ENCODE data around the gene GFI1. TPM values are rescaled to one million over a fixed set of nuclear protein-coding genes. Genes with fewer than 3 reads are reported as not detected.

The GFI1 gene
- total RNA-seq, 1 experiment from 2014 or later = 0.52 TPM

GRCh38 chr1:92482665-92483609 lies 3.8 kb downstream of the GFI1 start:
- peak; percentile 11 for DNase-seq (ENCODE audit: low spot score)
- no peak for TF ChIP-seq EZH2 (IDR thresholded peaks at IDR 0.05; ENCODE audit: borderline replicate concordance, low read depth, low read length, poor library complexity, severe bottlenecking)
- TF ChIP-seq CTCF (conservative IDR thresholded peaks at IDR 0.05; ENCODE audit: low read depth, low read length) = no peak
- POLR2A ChIA-PET (ENCODE audit: low non-redundant PET) = interaction anchor here (0.5 to 0.6 kb wide), 2 partner anchors 15 to 146 kb away, joined by 3 to 5 read pairs; no protein-coding TSS in a partner anchor
- Histone ChIP-seq H3K9me3 (ENCODE audit: low read depth, low read length, poor library complexity, severe bottlenecking) (no peaks in the 10 kb centered on the region), H3K4me1 (ENCODE audit: insufficient read depth, low read length, poor library complexity, severe bottlenecking) (peaks cover 22% of the 10 kb centered on the region), H3K27me3 (replicated peaks; ENCODE audit: insufficient read depth, low read depth, low read length, poor library complexity) (peaks cover 59% of the 10 kb centered on the region), H3K4me3 (ENCODE audit: low read depth, low read length, poor library complexity, severe bottlenecking) (peak overlapping the region; percentile 61), H3K27ac (ENCODE audit: low read depth, low read length, poor library complexity, severe bottlenecking) (no peak overlapping the region), H3K36me3 (ENCODE audit: insufficient read depth, low read length, poor library complexity, severe bottlenecking) (no peaks in the 10 kb centered on the region)
- BruUV-seq (replicated peaks) = no TSS peak
- CTCF ChIA-PET = interaction anchor here (1.1 kb wide), 1 partner anchor 172 kb away, joined by 3 read pairs; no protein-coding TSS in a partner anchor
- intact Hi-C loops (cut with micrococcal nuclease; ENCODE audit: unreplicated experiment) = loop anchor here (10.0 kb wide), 2 partner anchors 108 to 168 kb away; no protein-coding TSS in a partner anchor

GRCh38 chr1:92481971-92482664 lies 4.6 kb downstream of the GFI1 start:
- ChIA-PET CTCF (interaction anchor here (1.1 kb wide), 1 partner anchor 172 kb away, joined by 3 read pairs; no protein-coding TSS in a partner anchor), POLR2A (ENCODE audit: low non-redundant PET) (interaction anchor here (0.6 kb wide), 1 partner anchor 14 kb away, joined by 5 read pairs; no protein-coding TSS in a partner anchor)
- no peaks in the 10 kb centered on the region for H3K9me3 ChIP-seq (ENCODE audit: low read depth, low read length, poor library complexity, severe bottlenecking)
- H3K4me3 ChIP-seq (ENCODE audit: low read depth, low read length, poor library complexity, severe bottlenecking) = peak overlapping the region; percentile 61
- peaks cover 51% of the 10 kb centered on the region for H3K27me3 ChIP-seq (replicated peaks; ENCODE audit: insufficient read depth, low read depth, low read length, poor library complexity)
- TF ChIP-seq CTCF (conservative IDR thresholded peaks at IDR 0.05; ENCODE audit: low read depth, low read length) = no peak
- no peak for TF ChIP-seq EZH2 (IDR thresholded peaks at IDR 0.05; ENCODE audit: borderline replicate concordance, low read depth, low read length, poor library complexity, severe bottlenecking)
- BruUV-seq (replicated peaks) = no TSS peak
- H3K4me1 ChIP-seq (ENCODE audit: insufficient read depth, low read length, poor library complexity, severe bottlenecking) = peaks cover 22% of the 10 kb centered on the region
- no peak for DNase-seq (ENCODE audit: low spot score)
- intact Hi-C loops (cut with micrococcal nuclease; ENCODE audit: unreplicated experiment) = loop anchor here (10.0 kb wide), 2 partner anchors 107 to 167 kb away; no protein-coding TSS in a partner anchor
- H3K27ac ChIP-seq (ENCODE audit: low read depth, low read length, poor library complexity, severe bottlenecking) = no peak overlapping the region
- no peaks in the 10 kb centered on the region for H3K36me3 ChIP-seq (ENCODE audit: insufficient read depth, low read length, poor library complexity, severe bottlenecking)

- H3K27me3 ChIP-seq (replicated peaks; ENCODE audit: insufficient read depth, low read depth, low read length, poor library complexity) = peaks cover 46% of the 10 kb centered on the region
- H3K4me1 ChIP-seq (ENCODE audit: insufficient read depth, low read length, poor library complexity, severe bottlenecking) = peaks cover 22% of the 10 kb centered on the region
- intact Hi-C loops (cut with micrococcal nuclease; ENCODE audit: unreplicated experiment) = loop anchor here (10.0 kb wide), 2 partner anchors 107 to 167 kb away; no protein-coding TSS in a partner anchor
- no peaks in the 10 kb centered on the region for H3K36me3 ChIP-seq (ENCODE audit: insufficient read depth, low read length, poor library complexity, severe bottlenecking)
- ChIA-PET CTCF (no interaction called here), POLR2A (ENCODE audit: low non-redundant PET) (no interaction called here)
- no peaks in the 10 kb centered on the region for H3K9me3 ChIP-seq (ENCODE audit: low read depth, low read length, poor library complexity, severe bottlenecking)
- BruUV-seq (replicated peaks) = no TSS peak
- H3K4me3 ChIP-seq (ENCODE audit: low read depth, low read length, poor library complexity, severe bottlenecking) = no peak overlapping the region
- H3K27ac ChIP-seq (ENCODE audit: low read depth, low read length, poor library complexity, severe bottlenecking) = no peak overlapping the region
- DNase-seq (ENCODE audit: low spot score) = no peak
- no peak for TF ChIP-seq CTCF (conservative IDR thresholded peaks at IDR 0.05; ENCODE audit: low read depth, low read length)
- TF ChIP-seq EZH2 (IDR thresholded peaks at IDR 0.05; ENCODE audit: borderline replicate concordance, low read depth, low read length, poor library complexity, severe bottlenecking) = no peak
Measured at GRCh38 chr1:92481599-92481925, 5.2 kb downstream of the GFI1 start.
